ENCODE results near the gene ZNF77.
"Not testable (repeated sequence)": the region's sequence is repeated elsewhere in the genome, so short reads cannot be mapped to it uniquely, and the experiment has no call there.

Gene ZNF77

DNA sequence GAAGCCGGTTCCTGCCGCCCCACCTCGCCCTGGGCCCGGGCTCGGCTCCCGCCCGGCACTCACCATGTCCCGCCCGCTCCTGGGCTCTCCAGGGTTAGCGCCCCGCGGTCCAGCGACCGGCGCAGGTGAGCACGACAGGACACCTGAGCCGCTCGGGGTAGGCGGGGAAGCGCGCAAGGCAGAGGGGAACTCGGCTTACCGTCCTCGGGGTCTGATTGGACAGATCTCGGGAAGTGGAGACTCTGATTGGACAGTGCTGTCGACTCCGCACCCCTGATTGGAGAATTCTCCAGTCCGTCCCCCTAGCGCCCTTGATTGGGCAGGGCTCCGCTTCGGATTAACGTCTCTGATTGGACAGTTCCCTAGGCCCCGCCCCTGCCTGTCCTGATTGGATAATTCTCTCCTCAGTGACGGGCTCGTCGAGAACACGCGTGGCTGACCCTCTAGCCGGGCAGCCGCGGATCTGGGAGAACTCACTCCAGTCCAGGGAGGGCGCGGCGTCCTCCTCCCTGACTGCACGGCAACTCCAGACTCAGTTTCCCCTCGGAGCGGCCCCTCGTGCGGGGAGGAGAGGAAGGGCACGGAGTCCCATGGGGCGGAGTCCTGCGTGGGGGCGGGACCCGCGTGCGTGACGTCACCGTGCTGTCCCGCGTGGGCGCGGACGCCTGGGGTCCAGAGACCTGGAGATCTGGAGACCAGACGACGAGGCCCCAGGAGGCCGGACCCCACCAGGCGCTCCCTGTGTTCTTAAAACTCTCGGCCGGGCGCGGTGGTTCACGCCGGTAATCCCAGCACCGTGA is at the start of gene ZNF77:
ZNF77 (minus strand) TSS at position 197 of the 800 bp plus-strand sequence; CDS start at position 66, 131 bp downstream.
- DNase-seq: peak; percentile 97

GRCh38 chr19:2993579-2993978 is 48.8 kb upstream of the ZNF77 start:
- DNase-seq: no peak

- DNase-seq: no peak
These were observed 48.2 kb upstream of the ZNF77 start for GRCh38 chr19:2992958-2993357.

- not testable (repeated sequence) for DNase-seq
These were observed 47.6 kb upstream of the ZNF77 start for GRCh38 chr19:2992333-2992732.

DNA sequence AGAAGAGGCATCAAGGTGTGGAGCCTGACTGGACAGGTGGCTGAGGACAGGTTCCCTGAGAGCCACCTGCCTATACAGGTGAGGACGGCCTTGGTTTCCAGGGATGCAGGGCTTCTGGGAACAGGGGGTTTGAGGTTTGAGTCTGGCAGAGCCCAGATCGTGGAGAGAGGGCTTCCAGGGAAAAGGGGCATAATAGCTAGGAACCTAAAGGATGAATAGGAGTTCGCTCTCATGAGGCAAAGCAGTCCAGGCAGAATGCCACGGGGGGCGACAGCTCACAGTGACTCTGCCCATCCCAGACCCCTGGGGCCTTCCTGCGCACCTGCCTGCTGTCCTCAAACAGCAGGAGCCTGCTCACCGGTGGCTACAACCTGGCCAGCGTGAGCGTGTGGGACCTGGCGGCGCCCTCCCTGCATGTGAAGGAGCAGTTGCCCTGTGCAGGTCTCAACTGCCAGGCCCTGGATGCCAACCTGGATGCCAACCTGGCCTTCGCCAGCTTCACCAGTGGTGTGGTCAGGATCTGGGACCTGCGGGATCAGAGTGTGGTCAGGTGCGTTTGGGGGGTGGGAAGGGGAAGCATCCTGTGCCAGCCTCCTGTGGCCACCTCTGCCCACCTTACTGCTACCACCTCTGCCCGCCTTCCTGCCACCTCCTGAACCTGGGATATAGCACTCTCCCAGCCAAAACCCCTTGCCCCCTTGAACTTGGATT is 44.6 kb upstream of the ZNF77 start:
- DNase-seq: no peak

DNA sequence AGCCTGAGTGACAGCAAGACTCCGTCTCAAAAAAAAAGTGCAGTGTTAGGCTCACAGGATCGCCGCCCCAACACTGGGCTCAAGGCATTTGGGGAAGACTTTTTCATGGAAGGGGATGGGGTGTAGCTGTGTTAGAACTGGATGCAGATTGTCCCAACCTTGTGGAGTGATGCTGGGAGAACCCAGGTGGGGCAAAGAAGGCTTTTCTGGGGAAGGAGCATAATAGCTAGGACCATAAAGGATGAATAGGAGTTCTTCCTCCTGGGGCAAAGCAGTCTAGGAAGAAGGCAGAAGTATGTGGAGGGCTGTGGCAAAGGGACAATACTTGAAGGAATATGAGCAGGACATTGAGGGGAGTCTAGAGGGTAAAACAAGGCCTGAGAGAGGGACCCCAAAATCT is 43.8 kb upstream of the ZNF77 start:
- DNase-seq: no peak

DNA sequence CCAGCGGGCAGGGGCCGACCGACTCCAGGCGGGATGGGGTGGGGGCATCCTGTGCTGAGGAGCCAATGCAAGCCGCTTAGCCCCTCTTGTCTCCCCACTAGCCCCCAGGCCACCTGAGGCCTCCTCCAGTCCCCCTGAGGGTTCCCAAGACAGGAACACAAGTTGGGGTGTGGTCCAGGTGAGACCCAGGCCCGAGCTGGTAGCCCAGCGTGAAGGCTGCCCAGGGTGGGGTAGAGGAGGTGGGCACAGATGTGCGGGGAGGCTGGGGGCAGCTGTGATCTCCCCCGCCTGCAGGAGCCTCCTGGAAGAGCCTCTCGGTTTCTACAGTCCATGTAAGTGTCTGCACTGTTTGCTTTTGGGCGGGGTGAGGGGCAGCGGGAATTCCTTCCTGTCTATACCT is 43.0 kb upstream of the ZNF77 start:
- DNase-seq: no peak

- no peak for DNase-seq
These were observed 42.3 kb upstream of the ZNF77 start for GRCh38 chr19:2986951-2987524.

- no peak for DNase-seq
These were observed 39.4 kb upstream of the ZNF77 start for GRCh38 chr19:2984215-2984528.

DNA sequence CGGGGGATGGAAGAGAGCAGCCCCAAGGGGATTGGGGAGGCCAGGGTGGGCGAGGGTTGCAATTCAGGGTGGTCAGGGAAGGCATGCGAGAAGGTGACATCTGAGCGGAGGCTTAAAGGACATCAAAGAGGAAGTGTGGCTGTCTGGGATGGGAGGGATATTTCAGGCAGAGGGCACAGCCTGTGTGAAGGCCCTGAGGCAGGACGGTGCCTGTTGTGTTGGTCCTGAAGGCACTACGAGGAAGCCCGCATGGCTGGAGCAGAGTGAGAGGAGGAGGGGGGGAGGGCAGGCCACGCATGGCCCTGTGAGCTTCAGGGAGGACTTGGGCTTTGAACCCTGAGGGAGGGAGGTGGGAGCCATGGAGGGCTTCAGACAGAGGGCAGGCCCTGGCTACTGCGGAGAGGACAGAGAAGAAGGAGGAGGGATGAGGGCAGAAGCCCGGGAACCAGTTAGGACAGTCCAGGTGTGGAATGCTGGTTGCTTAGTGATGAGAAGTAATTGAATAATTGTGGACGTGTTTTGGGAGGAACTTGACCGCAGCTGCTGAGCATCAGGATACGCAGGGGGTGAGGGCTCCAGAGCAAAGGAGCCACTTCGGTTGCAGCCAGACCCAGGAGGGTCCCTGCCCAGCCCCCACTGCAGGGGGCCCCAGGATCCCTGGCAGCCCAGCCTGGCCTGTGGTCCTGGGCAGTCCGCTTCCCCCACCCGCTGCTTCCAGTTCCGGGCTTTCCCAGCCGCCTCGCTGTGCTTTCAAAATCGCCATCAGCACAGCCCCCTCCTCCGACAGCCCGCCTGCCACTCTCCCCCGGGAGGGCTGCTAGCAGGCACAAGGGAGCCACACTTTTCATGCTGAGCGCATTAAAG is 38.8 kb upstream of the ZNF77 start:
- peak; percentile 1 for DNase-seq

DNA sequence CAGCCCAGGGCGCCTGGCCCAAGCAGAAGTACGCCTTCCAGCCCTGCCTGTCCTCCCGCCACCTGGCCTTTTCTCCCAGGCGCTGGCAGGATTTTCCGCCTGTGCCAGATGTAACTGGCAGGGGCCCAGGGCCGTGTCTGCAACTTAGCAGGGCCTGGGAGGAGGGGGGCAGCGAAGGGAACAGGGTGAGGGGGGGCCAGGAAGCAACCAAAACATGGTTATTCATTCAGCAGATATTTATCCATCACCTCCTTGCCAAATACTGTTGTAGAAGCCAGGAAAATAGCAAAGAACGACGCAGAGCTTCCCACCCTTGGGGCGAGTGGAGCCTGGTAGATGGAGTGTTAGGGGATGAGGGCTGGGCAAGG is 38.2 kb upstream of the ZNF77 start:
- no peak for DNase-seq

GRCh38 chr19:2982561-2982960 is 37.8 kb upstream of the ZNF77 start:
- no peak for DNase-seq

GRCh38 chr19:2981898-2982297 is 37.1 kb upstream of the ZNF77 start:
- no peak for DNase-seq

GRCh38 chr19:2978772-2979171 is 34.0 kb upstream of the ZNF77 start:
- no peak for DNase-seq

DNA sequence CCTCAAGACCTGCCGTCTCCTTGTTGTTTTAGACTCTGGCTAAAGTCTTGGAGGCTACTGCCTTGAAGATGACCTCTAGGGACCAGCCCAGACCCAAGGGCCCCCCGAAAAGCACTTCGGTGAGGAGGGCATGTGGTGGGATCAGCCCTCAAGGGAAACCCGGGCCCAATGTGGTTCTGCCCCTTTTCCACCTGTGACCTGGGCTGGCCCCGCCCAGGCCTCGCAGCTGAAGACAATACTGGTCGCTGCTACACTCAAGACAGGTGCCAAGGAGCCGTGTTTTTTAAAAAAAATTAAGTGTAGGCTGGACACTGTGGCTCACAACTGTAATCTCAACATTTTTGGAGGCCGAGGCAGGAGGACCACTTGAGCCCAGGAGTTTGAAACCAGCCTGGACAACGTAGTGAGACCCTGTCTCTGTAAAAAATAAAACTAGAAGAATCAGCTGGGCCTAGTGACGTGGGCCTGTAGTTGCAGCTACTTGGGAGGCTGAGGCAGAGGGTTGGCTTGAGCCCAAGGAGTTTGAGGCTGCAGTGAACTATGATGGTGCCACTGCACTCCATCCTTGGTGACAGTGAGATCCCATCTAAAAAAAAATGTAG is 33.5 kb upstream of the ZNF77 start:
- DNase-seq: no peak

DNA sequence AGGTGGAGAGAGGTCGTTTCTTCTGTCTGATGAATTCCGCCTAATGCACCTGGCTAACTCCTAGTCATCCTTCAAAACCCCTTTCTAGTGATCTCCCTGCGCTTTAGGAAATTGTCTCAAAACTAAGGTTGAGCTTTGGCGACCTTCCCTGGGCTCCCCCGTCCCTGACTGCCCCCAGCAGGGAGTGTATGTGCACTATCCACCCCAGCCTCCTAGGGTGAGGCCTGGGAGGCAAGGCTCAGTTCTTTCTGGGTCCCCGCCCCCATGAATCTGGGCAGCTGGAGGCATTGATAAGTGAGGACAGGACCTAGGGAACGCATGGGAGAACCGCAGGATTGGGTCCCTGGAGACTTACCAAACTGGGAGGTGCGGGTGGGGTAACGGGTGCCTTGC is 33.0 kb upstream of the ZNF77 start:
- no peak for DNase-seq

DNA sequence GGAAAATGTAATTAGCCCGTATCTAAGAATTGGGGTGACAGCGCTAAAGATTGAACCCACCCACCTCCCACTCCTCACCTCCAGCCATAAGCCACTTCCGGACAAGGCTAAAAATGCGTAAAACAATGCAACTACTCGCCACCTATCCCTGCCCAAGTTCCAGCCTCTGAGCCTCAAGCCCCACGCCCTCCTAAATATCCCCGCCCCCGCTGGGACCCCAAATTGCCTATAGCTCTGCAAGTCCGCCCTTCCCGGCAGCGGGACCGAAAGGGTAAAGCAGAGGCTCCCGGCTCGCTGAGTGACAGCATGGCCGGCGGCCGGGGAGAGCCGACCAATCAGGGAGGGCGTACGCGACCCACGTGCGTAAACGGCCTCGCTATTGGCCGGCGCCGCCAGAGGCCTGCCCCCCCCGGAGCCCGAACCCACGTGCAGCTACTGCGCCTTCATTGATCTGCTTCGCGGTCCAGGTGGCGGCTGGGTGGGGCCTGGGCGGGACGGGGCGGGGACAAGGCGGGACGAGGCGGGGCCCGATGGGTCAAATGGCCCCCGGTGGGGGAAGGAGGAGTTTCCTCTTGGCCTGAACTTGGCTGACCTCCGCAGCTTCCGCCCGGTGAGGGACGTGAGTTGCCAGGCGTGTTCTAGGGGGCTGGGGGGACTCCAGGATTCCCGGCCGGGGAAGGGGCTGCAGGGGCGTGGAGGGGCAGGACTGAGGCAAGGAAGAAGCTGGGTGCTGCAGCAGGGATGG is 32.4 kb upstream of the ZNF77 start, which contains the start of gene TLE6:
TLE6 (plus strand) TSS at position 564 of the 745 bp plus-strand sequence. CDS start 670 bp downstream, outside the sequence.
- DNase-seq: peak; percentile 94

- no peak for DNase-seq
These were observed 31.8 kb upstream of the ZNF77 start for GRCh38 chr19:2976609-2977000.

- peak; percentile 95 for DNase-seq
These were observed 29.7 kb upstream of the ZNF77 start for GRCh38 chr19:2974342-2975041.

DNA sequence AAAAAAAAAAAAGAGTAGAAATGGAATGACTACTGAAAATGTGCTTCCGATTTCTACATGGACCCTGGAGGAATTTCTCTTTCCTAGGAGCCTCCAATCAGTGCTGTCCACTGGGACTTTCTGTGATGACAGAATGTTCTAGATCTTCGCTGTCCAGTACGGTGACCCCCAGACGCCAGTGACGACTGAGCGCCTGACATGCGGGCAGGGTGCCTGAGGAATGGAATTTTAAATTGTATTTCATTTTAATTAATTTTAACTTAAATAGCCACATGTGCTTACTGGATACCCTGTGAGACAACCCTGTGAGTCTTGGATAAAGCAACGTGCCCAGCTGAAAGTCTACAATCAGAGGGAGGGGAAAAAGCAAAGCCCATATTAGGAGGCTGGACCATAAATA is 28.5 kb upstream of the ZNF77 start:
- no peak for DNase-seq

GRCh38 chr19:2970201-2970835 is 25.5 kb upstream of the ZNF77 start:
- peak; percentile 19 for DNase-seq

Measured in OCI-M1 (cell line).